Measurements from ENCODE around the gene ZXDC.

The ZXDC gene

GRCh38 chr3:126441256-126441880 lies 34.3 kb downstream of the ZXDC start:
- no peak overlapping the region for H3K4me3 Mint-ChIP-seq
- H3K9me3 Mint-ChIP-seq, result no peaks in the 10 kb centered on the region
- peaks cover 5% of the 10 kb centered on the region for H3K36me3 Mint-ChIP-seq (ENCODE audit: low read depth)
- H3K27me3 Mint-ChIP-seq (ENCODE audit: low read depth), result no peaks in the 10 kb centered on the region
- H3K27ac Mint-ChIP-seq, result no peak overlapping the region
- no peak for DNase-seq (ENCODE audit: low spot score)
- H3K4me1 Mint-ChIP-seq (ENCODE audit: low read depth), result no peaks in the 10 kb centered on the region

GRCh38 chr3:126440709-126440995 lies 35.0 kb downstream of the ZXDC start:
- DNase-seq (ENCODE audit: low spot score), result no peak
- Mint-ChIP-seq H3K4me3 (no peak overlapping the region), H3K9me3 (no peaks in the 10 kb centered on the region), H3K36me3 (ENCODE audit: low read depth) (peaks cover 5% of the 10 kb centered on the region), H3K4me1 (ENCODE audit: low read depth) (no peaks in the 10 kb centered on the region), H3K27me3 (ENCODE audit: low read depth) (no peaks in the 10 kb centered on the region), H3K27ac (no peak overlapping the region)

- no peak overlapping the region for H3K4me3 Mint-ChIP-seq
- DNase-seq (ENCODE audit: low spot score), result no peak
- no peaks in the 10 kb centered on the region for H3K4me1 Mint-ChIP-seq (ENCODE audit: low read depth)
- no peaks in the 10 kb centered on the region for H3K27me3 Mint-ChIP-seq (ENCODE audit: low read depth)
- H3K27ac Mint-ChIP-seq, result no peak overlapping the region
- H3K36me3 Mint-ChIP-seq (ENCODE audit: low read depth), result peaks cover 5% of the 10 kb centered on the region
- no peaks in the 10 kb centered on the region for H3K9me3 Mint-ChIP-seq
These were observed 35.6 kb downstream of the ZXDC start for GRCh38 chr3:126439968-126440708.

- H3K36me3 Mint-ChIP-seq (ENCODE audit: low read depth), result peaks cover 5% of the 10 kb centered on the region
- no peaks in the 10 kb centered on the region for H3K4me1 Mint-ChIP-seq (ENCODE audit: low read depth)
- H3K27ac Mint-ChIP-seq, result no peak overlapping the region
- H3K27me3 Mint-ChIP-seq (ENCODE audit: low read depth), result no peaks in the 10 kb centered on the region
- H3K9me3 Mint-ChIP-seq, result no peaks in the 10 kb centered on the region
- no peak for DNase-seq (ENCODE audit: low spot score)
- no peak overlapping the region for H3K4me3 Mint-ChIP-seq
These were observed 36.2 kb downstream of the ZXDC start for GRCh38 chr3:126439346-126439967.

- no peaks in the 10 kb centered on the region for H3K27me3 Mint-ChIP-seq (ENCODE audit: low read depth)
- H3K4me3 Mint-ChIP-seq, result no peak overlapping the region
- H3K9me3 Mint-ChIP-seq, result no peaks in the 10 kb centered on the region
- H3K4me1 Mint-ChIP-seq (ENCODE audit: low read depth), result no peaks in the 10 kb centered on the region
- H3K36me3 Mint-ChIP-seq (ENCODE audit: low read depth), result peaks cover 5% of the 10 kb centered on the region
- DNase-seq (ENCODE audit: low spot score), result no peak
- no peak overlapping the region for H3K27ac Mint-ChIP-seq
These were observed 36.9 kb downstream of the ZXDC start for GRCh38 chr3:126438746-126439145.

GRCh38 chr3:126438186-126438585 lies 37.5 kb downstream of the ZXDC start:
- no peak overlapping the region for H3K4me3 Mint-ChIP-seq
- H3K27me3 Mint-ChIP-seq (ENCODE audit: low read depth), result no peaks in the 10 kb centered on the region
- peaks cover 5% of the 10 kb centered on the region for H3K36me3 Mint-ChIP-seq (ENCODE audit: low read depth)
- no peak overlapping the region for H3K27ac Mint-ChIP-seq
- no peaks in the 10 kb centered on the region for H3K4me1 Mint-ChIP-seq (ENCODE audit: low read depth)
- no peaks in the 10 kb centered on the region for H3K9me3 Mint-ChIP-seq
- DNase-seq (ENCODE audit: low spot score), result no peak

GRCh38 chr3:126436826-126437717 lies 38.6 kb downstream of the ZXDC start:
- DNase-seq (ENCODE audit: low spot score), result no peak
- Mint-ChIP-seq H3K36me3 (ENCODE audit: low read depth) (peaks cover 5% of the 10 kb centered on the region), H3K9me3 (no peaks in the 10 kb centered on the region), H3K4me1 (ENCODE audit: low read depth) (no peaks in the 10 kb centered on the region), H3K27ac (no peak overlapping the region), H3K27me3 (ENCODE audit: low read depth) (no peaks in the 10 kb centered on the region), H3K4me3 (no peak overlapping the region)

GRCh38 chr3:126435456-126436315 lies 40.0 kb downstream of the ZXDC start:
- H3K27me3 Mint-ChIP-seq (ENCODE audit: low read depth), result no peaks in the 10 kb centered on the region
- H3K27ac Mint-ChIP-seq, result no peak overlapping the region
- H3K4me1 Mint-ChIP-seq (ENCODE audit: low read depth), result no peaks in the 10 kb centered on the region
- no peaks in the 10 kb centered on the region for H3K9me3 Mint-ChIP-seq
- no peak for DNase-seq (ENCODE audit: low spot score)
- peaks cover 5% of the 10 kb centered on the region for H3K36me3 Mint-ChIP-seq (ENCODE audit: low read depth)
- H3K4me3 Mint-ChIP-seq, result no peak overlapping the region

GRCh38 chr3:126434931-126435411 lies 40.7 kb downstream of the ZXDC start:
- no peaks in the 10 kb centered on the region for H3K4me1 Mint-ChIP-seq (ENCODE audit: low read depth)
- H3K9me3 Mint-ChIP-seq, result no peaks in the 10 kb centered on the region
- H3K27me3 Mint-ChIP-seq (ENCODE audit: low read depth), result no peaks in the 10 kb centered on the region
- no peak overlapping the region for H3K27ac Mint-ChIP-seq
- DNase-seq (ENCODE audit: low spot score), result no peak
- H3K4me3 Mint-ChIP-seq, result no peak overlapping the region
- H3K36me3 Mint-ChIP-seq (ENCODE audit: low read depth), result peaks cover 5% of the 10 kb centered on the region

- Mint-ChIP-seq H3K27me3 (ENCODE audit: low read depth) (no peaks in the 10 kb centered on the region), H3K27ac (no peak overlapping the region)
These were observed 41.5 kb downstream of the ZXDC start for GRCh38 chr3:126434264-126434590.

GRCh38 chr3:126433496-126434263 lies 42.0 kb downstream of the ZXDC start:
- no peak overlapping the region for H3K27ac Mint-ChIP-seq
- H3K36me3 Mint-ChIP-seq (ENCODE audit: low read depth), result peaks cover 5% of the 10 kb centered on the region
- no peaks in the 10 kb centered on the region for H3K9me3 Mint-ChIP-seq
- DNase-seq (ENCODE audit: low spot score), result no peak
- H3K4me3 Mint-ChIP-seq, result no peak overlapping the region
- no peaks in the 10 kb centered on the region for H3K27me3 Mint-ChIP-seq (ENCODE audit: low read depth)
- no peaks in the 10 kb centered on the region for H3K4me1 Mint-ChIP-seq (ENCODE audit: low read depth)

More at GRCh38 chr3:126434264-126434590, 41.5 kb downstream of the ZXDC start:
- Mint-ChIP-seq H3K36me3 (ENCODE audit: low read depth) (peaks cover 5% of the 10 kb centered on the region), H3K9me3 (no peaks in the 10 kb centered on the region), H3K4me3 (no peak overlapping the region), H3K4me1 (ENCODE audit: low read depth) (no peaks in the 10 kb centered on the region)
- no peak for DNase-seq (ENCODE audit: low spot score)

- no peak overlapping the region for H3K4me3 Mint-ChIP-seq
- H3K4me1 Mint-ChIP-seq (ENCODE audit: low read depth), result no peaks in the 10 kb centered on the region
- H3K36me3 Mint-ChIP-seq (ENCODE audit: low read depth), result peaks cover 5% of the 10 kb centered on the region
- DNase-seq (ENCODE audit: low spot score), result no peak
- no peaks in the 10 kb centered on the region for H3K9me3 Mint-ChIP-seq
- H3K27ac Mint-ChIP-seq, result no peak overlapping the region
- H3K27me3 Mint-ChIP-seq (ENCODE audit: low read depth), result no peaks in the 10 kb centered on the region
These were observed 42.6 kb downstream of the ZXDC start for GRCh38 chr3:126433105-126433430.

Data from T-helper 2 cell treated with Interferon-gamma antibody and Interleukin-4, amounts not matched to agents 5 μg/mL and 100 μg/mL, for 36 hours (primary cell).